ENCODE results near the gene FTHL17.

Gene FTHL17

DNA sequence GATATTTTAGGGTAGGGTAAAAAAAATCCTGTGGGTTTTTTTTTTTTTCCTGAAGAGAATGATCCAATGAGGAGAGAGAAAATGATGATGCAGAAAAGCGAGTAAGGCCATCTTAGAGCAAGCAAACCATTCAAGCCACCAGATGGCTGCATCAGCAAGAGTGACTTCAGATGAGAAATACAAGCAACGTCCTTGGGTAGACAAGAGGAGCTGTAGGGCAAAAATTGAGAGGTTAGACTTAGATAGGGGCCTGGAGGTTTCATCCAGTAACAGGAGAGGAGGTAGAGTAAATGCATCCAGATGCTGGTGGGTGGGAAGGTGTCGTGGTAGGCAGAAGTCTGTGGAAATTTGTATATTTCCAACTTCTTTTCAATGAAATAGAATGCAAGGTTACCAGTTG lies 14.6 kb downstream of the FTHL17 start:
- Histone ChIP-seq H3K79me1 (ENCODE audit: low read depth, low read length) (no peaks in the 10 kb centered on the region), H4K8ac (ENCODE audit: low read depth, low read length) (no peak overlapping the region), H3K9me3 (replicated peaks in 1 of 2; ENCODE audit: control insufficient read depth in 2 of 2, insufficient read depth in 1 of 2, low read depth in 1 of 2, low read length in 2 of 2) (no peaks in the 10 kb centered on the region), H3K4me1 (ENCODE audit: control insufficient read depth in 2 of 2, insufficient read depth in 1 of 2, low read depth in 1 of 2, low read length in 2 of 2) (no peaks in the 10 kb centered on the region), H3K4me2 (ENCODE audit: insufficient read depth, low read length, poor library complexity, severe bottlenecking) (no peak overlapping the region), H2BK5ac (ENCODE audit: low read length) (no peak overlapping the region), H2BK12ac (ENCODE audit: low read length) (no peak overlapping the region), H3K4ac (ENCODE audit: low read length) (no peak overlapping the region), H3K23ac (ENCODE audit: low read depth, low read length, poor library complexity) (no peak overlapping the region), H3K14ac (ENCODE audit: low read length) (no peak overlapping the region), H3K36me3 (replicated peaks in 1 of 2; ENCODE audit: control insufficient read depth in 2 of 2, insufficient read depth in 2 of 2, low read length in 2 of 2) (no peaks in the 10 kb centered on the region), H3K18ac (ENCODE audit: low read length) (no peak overlapping the region), H2BK120ac (ENCODE audit: low read depth, low read length) (no peak overlapping the region), H2AK5ac (ENCODE audit: low read depth, low read length) (no peak overlapping the region), H3K9ac (ENCODE audit: low read depth, low read length, poor library complexity) (no peak overlapping the region), H3K27ac (replicated peaks; ENCODE audit: low read length) (no peak overlapping the region), H2BK15ac (ENCODE audit: low read length) (no peak overlapping the region), H3K4me3 (ENCODE audit: low read length in 2 of 2) (no peak overlapping the region), H2AFZ (ENCODE audit: low read length) (no peak overlapping the region), H4K91ac (ENCODE audit: low read depth, low read length, poor library complexity) (no peak overlapping the region), H3K27me3 (ENCODE audit: control insufficient read depth in 3 of 3, insufficient read depth in 3 of 3, low read depth in 1 of 3, low read length in 3 of 3) (peaks cover 0 to 3% (median 0%) of the 10 kb centered on the region in 3 experiments)
- DNase-seq (ENCODE audit: low spot score), result no peak
- WGBS, 2 donors (ENCODE audit: extremely low coverage in 2 of 2, insufficient read length in 2 of 2, insufficient replicate concordance in 1 of 2), result no CpG with 5 or more reads among the region's 3 CpGs

DNA sequence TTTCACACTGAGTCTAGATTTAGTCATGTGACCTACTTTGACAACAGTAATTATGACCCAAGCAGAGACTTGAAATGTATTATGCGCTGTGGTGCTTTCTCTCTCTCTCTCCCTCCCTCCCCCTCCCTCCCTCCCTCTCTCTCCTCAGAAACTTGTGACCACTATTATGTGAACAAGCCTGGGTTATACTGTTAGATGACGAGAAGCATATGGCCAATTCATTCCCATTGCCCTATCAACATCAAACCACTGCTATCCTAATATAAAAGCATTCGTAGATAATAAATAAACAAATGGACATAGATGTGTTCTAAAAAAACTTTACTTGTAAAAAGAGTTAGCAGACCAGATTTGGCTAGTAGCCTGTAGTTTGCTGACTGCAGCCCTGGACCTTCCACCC lies 18.2 kb downstream of the FTHL17 start:
- Histone ChIP-seq H3K9me3 (replicated peaks in 1 of 2; ENCODE audit: control insufficient read depth in 2 of 2, insufficient read depth in 1 of 2, low read depth in 1 of 2, low read length in 2 of 2) (no peaks in the 10 kb centered on the region), H3K4me3 (ENCODE audit: low read length in 2 of 2) (no peak overlapping the region), H3K9ac (ENCODE audit: low read depth, low read length, poor library complexity) (no peak overlapping the region), H2BK12ac (ENCODE audit: low read length) (no peak overlapping the region), H3K14ac (ENCODE audit: low read length) (no peak overlapping the region), H3K36me3 (replicated peaks in 1 of 2; ENCODE audit: control insufficient read depth in 2 of 2, insufficient read depth in 2 of 2, low read length in 2 of 2) (no peaks in the 10 kb centered on the region), H3K4ac (ENCODE audit: low read length) (no peak overlapping the region), H2AFZ (ENCODE audit: low read length) (no peak overlapping the region), H3K79me1 (ENCODE audit: low read depth, low read length) (no peaks in the 10 kb centered on the region), H3K18ac (ENCODE audit: low read length) (no peak overlapping the region), H3K4me1 (ENCODE audit: control insufficient read depth in 2 of 2, insufficient read depth in 1 of 2, low read depth in 1 of 2, low read length in 2 of 2) (no peaks in the 10 kb centered on the region), H4K8ac (ENCODE audit: low read depth, low read length) (no peak overlapping the region), H3K27me3 (ENCODE audit: control insufficient read depth in 3 of 3, insufficient read depth in 3 of 3, low read depth in 1 of 3, low read length in 3 of 3) (peaks cover 0 to under 1% (median 0%) of the 10 kb centered on the region in 3 experiments), H3K27ac (replicated peaks; ENCODE audit: low read length) (no peak overlapping the region), H2BK120ac (ENCODE audit: low read depth, low read length) (no peak overlapping the region), H2BK15ac (ENCODE audit: low read length) (no peak overlapping the region), H3K4me2 (ENCODE audit: insufficient read depth, low read length, poor library complexity, severe bottlenecking) (no peak overlapping the region), H3K23ac (ENCODE audit: low read depth, low read length, poor library complexity) (no peak overlapping the region), H2BK5ac (ENCODE audit: low read length) (no peak overlapping the region), H2AK5ac (ENCODE audit: low read depth, low read length) (no peak overlapping the region), H4K91ac (ENCODE audit: low read depth, low read length, poor library complexity) (no peak overlapping the region)
- WGBS, 2 donors (ENCODE audit: extremely low coverage in 2 of 2, insufficient read length in 2 of 2, insufficient replicate concordance in 1 of 2), result no CpG with 5 or more reads among the region's 3 CpGs
- no peak for DNase-seq (ENCODE audit: low spot score)

DNA sequence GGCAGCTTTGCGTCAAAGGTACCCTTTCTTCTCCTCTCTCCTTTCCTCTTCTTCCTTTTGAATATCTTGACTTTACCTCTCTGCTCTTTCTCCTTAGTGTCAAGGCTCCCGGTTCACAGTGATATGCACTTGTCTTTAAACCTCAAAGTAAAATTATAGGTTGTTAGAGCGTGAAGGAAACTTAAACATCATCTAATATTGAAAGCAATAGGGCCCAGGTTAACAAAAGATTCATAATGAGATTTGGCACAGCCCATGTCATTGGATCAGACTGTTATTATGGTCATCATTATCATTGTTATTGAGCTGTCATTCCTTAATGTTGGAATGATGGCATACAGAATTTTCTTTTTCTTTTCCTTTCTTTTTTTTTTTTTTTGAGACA lies 32.5 kb downstream of the FTHL17 start:
- Histone ChIP-seq H3K27me3 (ENCODE audit: control insufficient read depth in 3 of 3, insufficient read depth in 3 of 3, low read depth in 1 of 3, low read length in 3 of 3) (no peaks in the 10 kb centered on the region), H2AK5ac (ENCODE audit: low read depth, low read length) (no peak overlapping the region), H3K4me1 (ENCODE audit: control insufficient read depth in 2 of 2, insufficient read depth in 1 of 2, low read depth in 1 of 2, low read length in 2 of 2) (no peaks in the 10 kb centered on the region), H3K4me2 (ENCODE audit: insufficient read depth, low read length, poor library complexity, severe bottlenecking) (no peak overlapping the region), H3K27ac (replicated peaks; ENCODE audit: low read length) (no peak overlapping the region), H3K23ac (ENCODE audit: low read depth, low read length, poor library complexity) (no peak overlapping the region), H2BK120ac (ENCODE audit: low read depth, low read length) (no peak overlapping the region), H3K36me3 (replicated peaks in 1 of 2; ENCODE audit: control insufficient read depth in 2 of 2, insufficient read depth in 2 of 2, low read length in 2 of 2) (no peaks in the 10 kb centered on the region), H4K8ac (ENCODE audit: low read depth, low read length) (no peak overlapping the region), H2BK12ac (ENCODE audit: low read length) (no peak overlapping the region), H4K91ac (ENCODE audit: low read depth, low read length, poor library complexity) (no peak overlapping the region), H2BK5ac (ENCODE audit: low read length) (no peak overlapping the region), H3K4me3 (ENCODE audit: low read length in 2 of 2) (no peak overlapping the region), H3K14ac (ENCODE audit: low read length) (no peak overlapping the region), H3K18ac (ENCODE audit: low read length) (no peak overlapping the region), H2AFZ (ENCODE audit: low read length) (no peak overlapping the region), H3K4ac (ENCODE audit: low read length) (no peak overlapping the region), H2BK15ac (ENCODE audit: low read length) (no peak overlapping the region), H3K9ac (ENCODE audit: low read depth, low read length, poor library complexity) (no peak overlapping the region), H3K9me3 (replicated peaks in 1 of 2; ENCODE audit: control insufficient read depth in 2 of 2, insufficient read depth in 1 of 2, low read depth in 1 of 2, low read length in 2 of 2) (no peaks in the 10 kb centered on the region), H3K79me1 (ENCODE audit: low read depth, low read length) (no peaks in the 10 kb centered on the region)
- no CpG with 5 or more reads among the region's 3 CpGs for WGBS, 2 donors (ENCODE audit: extremely low coverage in 2 of 2, insufficient read length in 2 of 2, insufficient replicate concordance in 1 of 2)
- DNase-seq (ENCODE audit: low spot score), result no peak

DNA sequence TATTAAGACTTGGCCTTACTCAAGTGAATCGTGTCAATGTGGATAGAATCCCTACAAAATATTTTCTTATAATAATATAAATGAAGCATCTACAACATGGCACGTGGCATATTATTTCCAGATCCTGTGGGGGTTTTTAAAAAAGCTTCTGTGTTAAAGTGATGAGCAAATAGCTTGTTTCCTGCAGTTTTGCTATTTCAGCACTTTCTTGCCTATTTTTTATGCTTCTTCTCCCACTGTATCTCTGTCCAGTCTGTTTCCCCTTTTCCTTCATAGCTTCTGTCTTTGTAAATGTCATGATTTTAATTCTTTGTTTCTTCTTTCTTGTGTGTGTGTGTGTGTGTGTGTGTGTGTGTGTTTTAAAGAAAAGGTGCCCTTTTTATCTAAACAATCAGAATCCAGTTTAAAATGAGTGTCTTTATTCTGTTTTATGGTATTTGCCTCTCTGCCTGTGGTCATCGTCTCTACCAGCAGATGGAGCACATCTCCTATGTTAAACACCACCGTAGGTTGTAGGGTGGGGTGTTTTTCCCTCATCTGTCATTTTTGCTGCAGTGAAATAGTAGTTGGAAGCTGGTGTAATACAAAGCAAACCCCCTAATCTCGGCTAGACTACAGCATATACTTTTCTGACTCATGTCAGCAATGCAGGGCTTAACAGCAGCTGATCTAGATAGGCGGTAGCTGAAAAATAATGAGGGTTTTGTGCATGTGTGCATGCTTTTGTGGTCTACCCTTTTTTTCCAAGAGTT lies 33.1 kb downstream of the FTHL17 start:
- Histone ChIP-seq H3K9ac (ENCODE audit: low read depth, low read length, poor library complexity) (no peak overlapping the region), H2BK120ac (ENCODE audit: low read depth, low read length) (no peak overlapping the region), H3K79me1 (ENCODE audit: low read depth, low read length) (no peaks in the 10 kb centered on the region), H2AK5ac (ENCODE audit: low read depth, low read length) (no peak overlapping the region), H3K4me3 (ENCODE audit: low read length in 2 of 2) (no peak overlapping the region), H2BK12ac (ENCODE audit: low read length) (no peak overlapping the region), H4K91ac (ENCODE audit: low read depth, low read length, poor library complexity) (no peak overlapping the region), H3K9me3 (replicated peaks in 1 of 2; ENCODE audit: control insufficient read depth in 2 of 2, insufficient read depth in 1 of 2, low read depth in 1 of 2, low read length in 2 of 2) (no peaks in the 10 kb centered on the region), H3K4ac (ENCODE audit: low read length) (no peak overlapping the region), H3K4me2 (ENCODE audit: insufficient read depth, low read length, poor library complexity, severe bottlenecking) (no peak overlapping the region), H3K27ac (replicated peaks; ENCODE audit: low read length) (no peak overlapping the region), H3K27me3 (ENCODE audit: control insufficient read depth in 3 of 3, insufficient read depth in 3 of 3, low read depth in 1 of 3, low read length in 3 of 3) (no peaks in the 10 kb centered on the region), H4K8ac (ENCODE audit: low read depth, low read length) (no peak overlapping the region), H3K36me3 (replicated peaks in 1 of 2; ENCODE audit: control insufficient read depth in 2 of 2, insufficient read depth in 2 of 2, low read length in 2 of 2) (no peaks in the 10 kb centered on the region), H2BK5ac (ENCODE audit: low read length) (no peak overlapping the region), H2BK15ac (ENCODE audit: low read length) (no peak overlapping the region), H3K4me1 (ENCODE audit: control insufficient read depth in 2 of 2, insufficient read depth in 1 of 2, low read depth in 1 of 2, low read length in 2 of 2) (no peaks in the 10 kb centered on the region), H3K18ac (ENCODE audit: low read length) (no peak overlapping the region), H3K23ac (ENCODE audit: low read depth, low read length, poor library complexity) (no peak overlapping the region), H2AFZ (ENCODE audit: low read length) (no peak overlapping the region), H3K14ac (ENCODE audit: low read length) (no peak overlapping the region)
- WGBS, 2 donors (ENCODE audit: extremely low coverage in 2 of 2, insufficient read length in 2 of 2, insufficient replicate concordance in 1 of 2), result no CpG with 5 or more reads among the region's 6 CpGs
- peak; percentile 17 for DNase-seq (ENCODE audit: low spot score)
